HG02970 (cell line): ENCODE results near the gene RELN.
"Not testable (repeated sequence)": the region's sequence is repeated elsewhere in the genome, so short reads cannot be mapped to it uniquely, and the experiment has no call there.

Experiments
- ATAC-seq: cut with Tn5 transposase; IDR thresholded peaks from one replicate; pipeline ENCODE4 v1.9.1; 2021; ENCODE audit warnings: mild to moderate bottlenecking, moderate library complexity, moderate number of reproducible peaks; ENCODE audit not compliant: unreplicated experiment, low FRiP score

Gene RELN

GRCh38 chr7:103905997-103906396, 83.5 kb downstream of the RELN start:
- no peak for ATAC-seq

GRCh38 chr7:103902917-103903316, 86.5 kb downstream of the RELN start:
- ATAC-seq: no peak

- ATAC-seq: not testable (repeated sequence)
Measured at GRCh38 chr7:103896826-103897225, 92.6 kb downstream of the RELN start.

GRCh38 chr7:103894656-103895596, 94.5 kb downstream of the RELN start:
- no peak for ATAC-seq

GRCh38 chr7:103893350-103893749, 96.1 kb downstream of the RELN start:
- no peak for ATAC-seq

GRCh38 chr7:103889451-103889850, 100.0 kb downstream of the RELN start:
- no peak for ATAC-seq

- no peak for ATAC-seq
Measured at GRCh38 chr7:103888603-103889153, 100.8 kb downstream of the RELN start.

- no peak for ATAC-seq
Measured at GRCh38 chr7:103887853-103888602, 101.4 kb downstream of the RELN start.

GRCh38 chr7:103887050-103887449, 102.4 kb downstream of the RELN start:
- no peak for ATAC-seq

- no peak for ATAC-seq
Measured at GRCh38 chr7:103879928-103880600, 109.4 kb downstream of the RELN start.

- ATAC-seq: no peak
Measured at GRCh38 chr7:103879411-103879810, 110.0 kb downstream of the RELN start.

- ATAC-seq: no peak
Measured at GRCh38 chr7:103877565-103877964, 111.9 kb downstream of the RELN start.

GRCh38 chr7:103875718-103876117, 113.7 kb downstream of the RELN start:
- no peak for ATAC-seq

- no peak for ATAC-seq
Measured at GRCh38 chr7:103871473-103871872, 118.0 kb downstream of the RELN start.

GRCh38 chr7:103870664-103871063, 118.8 kb downstream of the RELN start:
- ATAC-seq: no peak

- ATAC-seq: no peak
Measured at GRCh38 chr7:103867874-103868273, 121.6 kb downstream of the RELN start.

GRCh38 chr7:103866919-103867318, 122.5 kb downstream of the RELN start:
- no peak for ATAC-seq

- no peak for ATAC-seq
Measured at GRCh38 chr7:103865442-103865841, 124.0 kb downstream of the RELN start.

GRCh38 chr7:103862302-103863035, 127.0 kb downstream of the RELN start:
- no peak for ATAC-seq

- no peak for ATAC-seq
Measured at GRCh38 chr7:103859709-103860108, 129.7 kb downstream of the RELN start.
